Heart left ventricle (tissue), 13 donors: ENCODE results near the gene KLHL10.

Experiments
- POLR2A ChIP-seq, 2 donors: fragments of 450-650 bp; IDR thresholded peaks; one replicate each; pipeline ENCODE4 v1.6.1; 2017; ENCODE audit warnings: antibody characterized with exemption in 2 of 2, mild to moderate bottlenecking in 2 of 2, moderate library complexity in 2 of 2
- TF ChIP-seq, protein P1 (sequence below), 12 donors: fragments of 200-600 bp; sonication (generic) in 4 of 12; IDR thresholded peaks; one replicate each; pipeline versions ENCODE4 v1.5.0 to v1.8.0; 2018 to 2022; ENCODE audit warnings: antibody characterized with exemption in 12 of 12, mild to moderate bottlenecking in 5 of 12
- donor health status: ischemic (EF 13 %, LVEDD 7.1; RV severe dilation, severe dysfunction).
- donor health status: DM: no; HTN: yes; CAD: no.
- donor health status: DM: no; HTN: no; CAD: no.
- donor health status: ischemic (EF 25% LVEDD 6.9; RV normal size, moderate dysfunction).
- donor health status: ischemic (EF 25% LVEDD 5.7; RV mildly dilated, moderate dysfunction).
- donor health status: ischemic (EF 35%, LVEDD 5.7; RV mildly dilated, moderate dysfunction).
- donor health status: nonischemic (EF 11% LVEDD 7.7; RV severe dilation, severe dysfunction).
- donor health status: DM: yes; HTN: yes; CAD: no.
- donor health status: PGD.
- donor health status: ischemic (EF 29% LVEDD 5.4; RV normal size, mild dysfunction).
- donor health status: nonischemic (EF 23%, LVEDD 6.1; RV moderate dilation, normal function).

DNA sequence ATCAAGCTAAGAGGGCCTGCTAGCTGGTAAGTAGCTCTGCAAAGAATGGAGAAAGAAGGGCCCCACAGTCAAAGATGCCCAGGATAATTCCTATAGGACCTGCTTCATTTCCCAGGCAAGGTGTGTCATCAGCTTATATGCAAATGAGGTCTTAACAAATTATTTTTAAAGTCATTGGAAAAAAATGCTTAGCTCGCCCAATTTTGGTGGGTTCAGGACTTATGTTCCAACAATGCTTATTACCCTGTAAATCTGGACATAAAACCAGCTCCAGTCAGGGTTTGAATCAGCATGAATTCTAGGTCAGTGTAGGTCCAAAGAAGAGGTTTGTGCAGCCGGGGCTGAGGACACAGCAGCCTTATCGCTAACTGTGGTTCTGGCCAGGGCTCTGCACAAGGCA, 55.8 kb downstream of the KLHL10 start:
- TF ChIP-seq, protein P1, sequence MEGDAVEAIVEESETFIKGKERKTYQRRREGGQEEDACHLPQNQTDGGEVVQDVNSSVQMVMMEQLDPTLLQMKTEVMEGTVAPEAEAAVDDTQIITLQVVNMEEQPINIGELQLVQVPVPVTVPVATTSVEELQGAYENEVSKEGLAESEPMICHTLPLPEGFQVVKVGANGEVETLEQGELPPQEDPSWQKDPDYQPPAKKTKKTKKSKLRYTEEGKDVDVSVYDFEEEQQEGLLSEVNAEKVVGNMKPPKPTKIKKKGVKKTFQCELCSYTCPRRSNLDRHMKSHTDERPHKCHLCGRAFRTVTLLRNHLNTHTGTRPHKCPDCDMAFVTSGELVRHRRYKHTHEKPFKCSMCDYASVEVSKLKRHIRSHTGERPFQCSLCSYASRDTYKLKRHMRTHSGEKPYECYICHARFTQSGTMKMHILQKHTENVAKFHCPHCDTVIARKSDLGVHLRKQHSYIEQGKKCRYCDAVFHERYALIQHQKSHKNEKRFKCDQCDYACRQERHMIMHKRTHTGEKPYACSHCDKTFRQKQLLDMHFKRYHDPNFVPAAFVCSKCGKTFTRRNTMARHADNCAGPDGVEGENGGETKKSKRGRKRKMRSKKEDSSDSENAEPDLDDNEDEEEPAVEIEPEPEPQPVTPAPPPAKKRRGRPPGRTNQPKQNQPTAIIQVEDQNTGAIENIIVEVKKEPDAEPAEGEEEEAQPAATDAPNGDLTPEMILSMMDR (IDR thresholded peaks at IDR 0.05) = no peak
- TF ChIP-seq POLR2A (IDR thresholded peaks at IDR 0.05) = no peak
